Mesothelial cell of epicardium (in vitro differentiated cells): Measurements from ENCODE around the gene GASK1A. TPM values are rescaled to one million over a fixed set of nuclear protein-coding genes. Genes with fewer than 3 reads are reported as not detected.

Experiments
- DNase-seq, 2 experiments: peaks; one replicate each; pipeline ENCODE4 v3.0.0; 2021; ENCODE audit warnings: low spot score in 2 of 2; ENCODE audit not compliant: unreplicated experiment in 2 of 2
- H3K27ac Mint-ChIP-seq: 2 replicates; pipeline ENCODE4 v1.8.0; 2021; ENCODE audit warnings: mixed read lengths
- H3K27me3 Mint-ChIP-seq: 2 replicates; pipeline ENCODE4 v1.8.0; 2021; ENCODE audit warnings: low read depth, mixed read lengths
- H3K36me3 Mint-ChIP-seq: 2 replicates; pipeline ENCODE4 v1.8.0; 2021; ENCODE audit warnings: mixed read lengths
- H3K4me1 Mint-ChIP-seq: 2 replicates; pipeline ENCODE4 v1.8.0; 2021; ENCODE audit warnings: mixed read lengths
- H3K4me3 Mint-ChIP-seq: 2 replicates; pipeline ENCODE4 v1.8.0; 2021; ENCODE audit warnings: mild to moderate bottlenecking, moderate library complexity, mixed read lengths
- H3K9me3 Mint-ChIP-seq: 2 replicates; pipeline ENCODE4 v1.8.0; 2021; ENCODE audit warnings: mixed read lengths
- total RNA-seq: library from RNA; stranded (reverse); gene quantifications from 3 replicates; pipeline ENCODE4 v1.2.1, GENCODE V29; 2021
- TF ChIP-seq, protein P1 (sequence below): fragments of 200-600 bp; sonication (generic); IDR thresholded peaks from one replicate; pipeline ENCODE4 v1.5.0; 2021; ENCODE audit warnings: antibody characterized with exemption; ENCODE audit not compliant: unreplicated experiment

GASK1A gene
- total RNA-seq, 1 donor from 2014 or later, result 1.6 TPM

DNA sequence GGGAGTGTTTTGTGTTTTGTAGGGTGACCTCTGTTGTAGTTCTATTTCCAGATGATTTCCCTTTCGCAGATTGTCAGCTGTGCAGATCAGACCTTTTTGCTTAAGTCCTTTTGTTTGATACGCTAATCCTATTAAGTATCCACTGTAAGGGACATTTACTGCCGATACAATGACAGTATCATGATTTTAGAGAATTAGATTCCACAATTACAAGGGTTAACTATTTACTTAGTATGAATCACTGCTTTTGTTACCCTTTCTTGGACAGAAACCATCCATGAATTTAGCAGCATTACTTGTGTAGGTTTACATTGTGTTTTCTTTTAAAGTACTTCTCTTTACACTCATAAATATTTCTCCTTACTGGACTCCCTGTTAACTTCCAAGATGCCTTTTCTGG is 41.8 kb upstream of the GASK1A start:
- Mint-ChIP-seq H3K36me3 (no peaks in the 10 kb centered on the region), H3K9me3 (no peaks in the 10 kb centered on the region), H3K4me1 (peaks cover 9% of the 10 kb centered on the region), H3K4me3 (no peak overlapping the region), H3K27me3 (peaks cover 25% of the 10 kb centered on the region), H3K27ac (no peak overlapping the region)
- TF ChIP-seq, protein P1, sequence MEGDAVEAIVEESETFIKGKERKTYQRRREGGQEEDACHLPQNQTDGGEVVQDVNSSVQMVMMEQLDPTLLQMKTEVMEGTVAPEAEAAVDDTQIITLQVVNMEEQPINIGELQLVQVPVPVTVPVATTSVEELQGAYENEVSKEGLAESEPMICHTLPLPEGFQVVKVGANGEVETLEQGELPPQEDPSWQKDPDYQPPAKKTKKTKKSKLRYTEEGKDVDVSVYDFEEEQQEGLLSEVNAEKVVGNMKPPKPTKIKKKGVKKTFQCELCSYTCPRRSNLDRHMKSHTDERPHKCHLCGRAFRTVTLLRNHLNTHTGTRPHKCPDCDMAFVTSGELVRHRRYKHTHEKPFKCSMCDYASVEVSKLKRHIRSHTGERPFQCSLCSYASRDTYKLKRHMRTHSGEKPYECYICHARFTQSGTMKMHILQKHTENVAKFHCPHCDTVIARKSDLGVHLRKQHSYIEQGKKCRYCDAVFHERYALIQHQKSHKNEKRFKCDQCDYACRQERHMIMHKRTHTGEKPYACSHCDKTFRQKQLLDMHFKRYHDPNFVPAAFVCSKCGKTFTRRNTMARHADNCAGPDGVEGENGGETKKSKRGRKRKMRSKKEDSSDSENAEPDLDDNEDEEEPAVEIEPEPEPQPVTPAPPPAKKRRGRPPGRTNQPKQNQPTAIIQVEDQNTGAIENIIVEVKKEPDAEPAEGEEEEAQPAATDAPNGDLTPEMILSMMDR, result no peak
- DNase-seq, result no peak

DNA sequence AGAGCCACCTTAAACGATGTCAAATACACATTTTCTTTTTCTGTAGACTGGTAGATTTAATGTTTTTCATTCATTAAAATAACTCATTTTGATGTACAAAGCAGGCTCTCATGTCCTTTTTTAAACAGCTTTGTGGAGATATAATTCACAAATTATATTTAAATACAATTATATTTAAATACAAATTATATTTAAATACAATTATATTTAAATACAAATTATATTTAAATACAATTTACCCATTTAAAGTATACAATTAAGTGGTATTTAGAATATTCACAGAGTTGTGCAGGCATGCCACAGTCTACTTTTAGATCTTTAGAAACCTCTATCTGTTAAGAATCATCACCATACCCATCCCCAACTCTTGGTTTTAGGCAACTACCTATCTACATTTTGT is 36.4 kb upstream of the GASK1A start:
- Mint-ChIP-seq H3K4me3 (no peak overlapping the region), H3K36me3 (no peaks in the 10 kb centered on the region), H3K4me1 (peaks cover 7% of the 10 kb centered on the region), H3K9me3 (no peaks in the 10 kb centered on the region), H3K27me3 (peaks cover 41% of the 10 kb centered on the region), H3K27ac (no peak overlapping the region)
- no peak for DNase-seq
- TF ChIP-seq, protein P1, result no peak

DNA sequence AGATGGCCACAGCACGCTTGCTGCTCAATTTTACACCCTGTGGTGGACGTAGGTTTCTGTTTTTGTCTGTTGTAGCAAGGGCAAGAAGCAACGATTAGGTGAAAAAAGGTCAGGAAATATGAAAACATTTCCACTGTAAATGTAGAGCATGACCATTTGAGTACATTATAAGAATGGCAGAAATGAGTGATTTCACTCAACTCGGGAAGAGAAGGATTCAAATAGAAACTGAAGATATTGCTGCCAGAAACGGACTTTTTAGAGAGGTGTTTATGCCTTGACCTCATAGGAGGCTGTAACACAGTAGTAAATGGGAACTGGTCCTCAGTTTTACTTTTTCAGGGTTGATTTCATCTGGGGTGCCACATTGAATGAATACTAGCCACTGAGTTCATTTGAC is 33.1 kb upstream of the GASK1A start:
- Mint-ChIP-seq H3K27ac (no peak overlapping the region), H3K27me3 (peaks cover 54% of the 10 kb centered on the region), H3K4me3 (no peak overlapping the region), H3K9me3 (no peaks in the 10 kb centered on the region), H3K4me1 (no peaks in the 10 kb centered on the region), H3K36me3 (no peaks in the 10 kb centered on the region)
- no peak for DNase-seq
- TF ChIP-seq, protein P1, result no peak

DNA sequence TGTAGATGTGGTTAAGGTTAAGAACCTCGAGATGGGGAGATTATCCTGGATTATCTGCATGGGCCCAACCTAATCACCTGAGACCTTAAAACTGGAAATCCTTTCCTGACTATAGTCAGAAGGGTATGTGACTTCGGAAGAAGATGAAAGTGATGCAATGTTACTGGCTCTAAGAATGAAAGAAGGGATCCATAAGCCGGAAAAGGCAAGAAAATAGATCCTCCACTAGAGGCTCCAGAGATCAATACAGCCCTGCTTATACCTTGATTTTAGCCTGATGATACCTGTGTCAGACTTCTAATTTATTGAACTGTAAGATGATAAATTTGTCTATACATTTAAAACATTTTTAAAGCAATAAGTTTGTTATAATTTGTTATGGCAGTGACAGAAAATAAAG is 21.5 kb upstream of the GASK1A start:
- H3K4me3 Mint-ChIP-seq, result no peak overlapping the region
- no peaks in the 10 kb centered on the region for H3K4me1 Mint-ChIP-seq
- TF ChIP-seq, protein P1, result no peak
- peaks cover 38% of the 10 kb centered on the region for H3K27me3 Mint-ChIP-seq
- DNase-seq, result no peak
- H3K36me3 Mint-ChIP-seq, result no peaks in the 10 kb centered on the region
- H3K9me3 Mint-ChIP-seq, result no peaks in the 10 kb centered on the region
- no peak overlapping the region for H3K27ac Mint-ChIP-seq

DNA sequence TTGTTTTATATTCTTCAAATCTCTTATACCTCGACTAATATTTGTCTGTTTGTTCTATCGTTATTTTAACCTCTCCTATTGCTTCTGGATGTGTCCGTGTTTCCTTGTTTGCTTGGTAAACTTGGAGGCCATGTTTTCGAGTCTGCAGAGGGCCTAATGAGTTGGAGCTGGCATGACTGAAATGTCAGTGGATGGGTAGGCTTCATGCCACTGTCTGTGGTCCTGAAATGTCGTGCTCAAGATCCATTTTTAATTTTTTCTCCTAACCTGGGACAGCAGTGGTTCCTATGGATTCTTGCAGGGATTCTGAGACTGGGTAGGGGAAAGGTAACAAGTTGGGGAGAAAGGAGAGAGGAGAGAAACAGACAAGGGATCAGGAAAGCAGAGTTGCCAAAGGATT is 18.8 kb upstream of the GASK1A start:
- no peak for DNase-seq
- Mint-ChIP-seq H3K27ac (no peak overlapping the region), H3K27me3 (peaks cover 53% of the 10 kb centered on the region), H3K9me3 (no peaks in the 10 kb centered on the region), H3K36me3 (no peaks in the 10 kb centered on the region), H3K4me3 (no peak overlapping the region), H3K4me1 (no peaks in the 10 kb centered on the region)
- TF ChIP-seq, protein P1, result no peak

DNA sequence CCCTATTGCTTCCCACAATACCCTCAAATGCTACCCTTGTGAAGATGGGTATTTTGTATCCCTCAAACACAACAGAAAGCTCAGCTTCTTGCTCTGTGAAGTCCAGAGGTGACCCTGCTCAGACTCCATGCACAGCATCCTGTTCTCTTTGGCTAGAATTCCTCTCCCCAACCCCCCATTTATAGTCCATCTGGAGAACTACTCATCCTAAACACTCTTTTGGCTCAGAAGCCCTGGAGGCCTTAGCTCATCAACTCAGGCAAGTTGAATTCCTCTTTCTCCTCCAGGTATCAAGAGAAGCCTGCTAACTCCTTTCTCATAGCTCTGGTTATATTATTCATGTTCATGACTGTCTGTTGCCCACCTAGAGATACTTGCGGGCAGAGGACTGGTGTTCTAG is 18.3 kb upstream of the GASK1A start:
- peaks cover 56% of the 10 kb centered on the region for H3K27me3 Mint-ChIP-seq
- TF ChIP-seq, protein P1, result no peak
- no peaks in the 10 kb centered on the region for H3K4me1 Mint-ChIP-seq

More for the DNA sequence above, 18.3 kb upstream of the GASK1A start:
- Mint-ChIP-seq H3K27ac (no peak overlapping the region), H3K9me3 (no peaks in the 10 kb centered on the region), H3K36me3 (no peaks in the 10 kb centered on the region), H3K4me3 (no peak overlapping the region)
- no peak for DNase-seq
